Aorta (tissue), 5 donors: ENCODE results near the gene GALNT9. TPM values are rescaled to one million over a fixed set of nuclear protein-coding genes. Genes with fewer than 3 reads are reported as not detected.

ENCODE experiments used
- ATAC-seq: fragments of 200-7000 bp; cut with Tn5 transposase; one replicate; pipeline ENCODE4 v1.9.1; 2022; ENCODE audit warnings: moderate library complexity; ENCODE audit not compliant: low FRiP score
- DNase-seq, 2 donors: peaks; one replicate each; pipeline ENCODE4 v3.0.0-alpha.2; 2020
- H3K27ac ChIP-seq, 2 donors: one replicate each; pipeline ENCODE4 v1.5.1; 2013; ENCODE audit warnings: low read length in 2 of 2, mild to moderate bottlenecking in 2 of 2, moderate library complexity in 2 of 2, control low read depth in 1 of 2, inconsistent platforms in 1 of 2, low read depth in 1 of 2
- H3K27me3 ChIP-seq, 2 donors: one replicate each; pipeline ENCODE4 v1.6.1; 2013; ENCODE audit warnings: control low read depth in 1 of 2, low read length in 1 of 2, mild to moderate bottlenecking in 1 of 2, moderate library complexity in 1 of 2; ENCODE audit not compliant: insufficient read depth in 2 of 2, control insufficient read depth in 1 of 2
- H3K36me3 ChIP-seq, 2 donors: one replicate each; pipeline ENCODE4 v1.6.1; 2013; ENCODE audit warnings: control low read depth in 1 of 2, low read length in 1 of 2, mild to moderate bottlenecking in 1 of 2; ENCODE audit not compliant: insufficient read depth in 2 of 2, control insufficient read depth in 1 of 2
- H3K4me1 ChIP-seq, 2 donors: one replicate each; pipeline ENCODE4 v1.6.1; 2013; ENCODE audit warnings: low read length in 2 of 2, control low read depth in 1 of 2, mild to moderate bottlenecking in 1 of 2, moderate library complexity in 1 of 2; ENCODE audit not compliant: insufficient read depth in 2 of 2, control insufficient read depth in 1 of 2
- H3K4me3 ChIP-seq, 2 donors: one replicate each; pipeline ENCODE4 v1.5.1; 2013; ENCODE audit warnings: low read length in 2 of 2, control low read depth in 1 of 2, mild to moderate bottlenecking in 1 of 2
- H3K9me3 ChIP-seq: one replicate; pipeline ENCODE4 v1.6.1; 2013; ENCODE audit warnings: mild to moderate bottlenecking, low read length; ENCODE audit not compliant: control insufficient read depth
- WGBS, 2 donors: extraction: QIAGEN DNeasy Blood & Tissue Kit; methylation state at CpG; one replicate each; pipeline ENCODE4 v1.1.7; 2013; 5-methylcytosine and 5-hydroxymethylcytosine counted together
- intact Hi-C, 2 donors: fragments of 100-400 bp; cut with DNase I; formaldehyde crosslinking; loops; one replicate each; pipeline versions ENCODE4 v1.14.2 to v1.15.0; 2022
- polyA plus RNA-seq, 2 donors: library from polyadenylated mRNA; stranded (reverse); fragments of 200-250 nt; gene quantifications; one replicate each; pipeline ENCODE4 v1.2.3, GENCODE V29; 2013
- total RNA-seq, 2 donors: library from RNA; stranded (reverse); fragmentation: NEBNext Ultra II Directional; extraction: Animal tissue kit (Norgen Biotek cat#: 25700); gene quantifications; one replicate each; pipeline ENCODE4 v1.2.1, GENCODE V29; 2021
- donor health status: healthy with polysubstance abuse.
- donor health status: Bipolar disorder and iron deficiency.
- donor health status: DM: no; HTN: no; CAD: no.
- donor health status: DM: no; HTN: no; CAD: no.
- donor health status: DM: yes; HTN: yes; CAD: no.

The GALNT9 gene
- total and polyA plus RNA-seq, 4 donors = 0.62 to 0.84 TPM; not detected in 2

GRCh38 chr12:132263451-132264049 lies 65.8 kb downstream of the GALNT9 start:
- H3K9me3 ChIP-seq = no peaks in the 10 kb centered on the region
- no peak overlapping the region for H3K27ac ChIP-seq
- no peaks in the 10 kb centered on the region for H3K36me3 ChIP-seq
- no peak for ATAC-seq
- H3K4me1 ChIP-seq = no peaks in the 10 kb centered on the region
- WGBS, 2 donors = 60 to 67% methylated on average over 19 of the region's 19 CpGs
- no peak overlapping the region for H3K4me3 ChIP-seq
- no peak for DNase-seq
- no peaks in the 10 kb centered on the region for H3K27me3 ChIP-seq
- intact Hi-C loops = no loop called here

GRCh38 chr12:132263061-132263360 lies 66.4 kb downstream of the GALNT9 start:
- ATAC-seq = no peak
- Histone ChIP-seq H3K27me3 (no peaks in the 10 kb centered on the region), H3K4me1 (no peaks in the 10 kb centered on the region), H3K27ac (no peak overlapping the region), H3K4me3 (no peak overlapping the region), H3K9me3 (no peaks in the 10 kb centered on the region), H3K36me3 (no peaks in the 10 kb centered on the region)
- intact Hi-C loops = no loop called here
- DNase-seq = no peak
- 26 to 42% methylated on average over 8 of the region's 8 CpGs for WGBS, 2 donors

- Histone ChIP-seq H3K36me3 (no peaks in the 10 kb centered on the region), H3K4me3 (no peak overlapping the region), H3K27ac (no peak overlapping the region), H3K4me1 (no peaks in the 10 kb centered on the region), H3K27me3 (no peaks in the 10 kb centered on the region), H3K9me3 (no peaks in the 10 kb centered on the region)
- DNase-seq (no peak), ATAC-seq (no peak)
- intact Hi-C loops = no loop called here
- 83 to 86% methylated on average over 40 of the region's 40 CpGs for WGBS, 2 donors
Measured at GRCh38 chr12:132262256-132263060, 66.9 kb downstream of the GALNT9 start.

- WGBS, 2 donors = 75 to 78% methylated on average over 13 of the region's 13 CpGs
- no peak for DNase-seq
- no peaks in the 10 kb centered on the region for H3K27me3 ChIP-seq
- no peaks in the 10 kb centered on the region for H3K36me3 ChIP-seq
- intact Hi-C loops = no loop called here
- H3K4me1 ChIP-seq = no peaks in the 10 kb centered on the region
- H3K4me3 ChIP-seq = no peak overlapping the region
- H3K27ac ChIP-seq = no peak overlapping the region
- no peaks in the 10 kb centered on the region for H3K9me3 ChIP-seq
- peak; percentile 38 for ATAC-seq
Measured at GRCh38 chr12:132261328-132262138, 67.9 kb downstream of the GALNT9 start.

- H3K27me3 ChIP-seq = no peaks in the 10 kb centered on the region
- H3K36me3 ChIP-seq = no peaks in the 10 kb centered on the region
- no peaks in the 10 kb centered on the region for H3K4me1 ChIP-seq
- 88 to 90% methylated on average over 29 of the region's 29 CpGs for WGBS, 2 donors
- no peaks in the 10 kb centered on the region for H3K9me3 ChIP-seq
- no peak for ATAC-seq
- H3K27ac ChIP-seq = no peak overlapping the region
- no peak overlapping the region for H3K4me3 ChIP-seq
- intact Hi-C loops = no loop called here
- DNase-seq = no peak
Measured at GRCh38 chr12:132260721-132261120, 68.7 kb downstream of the GALNT9 start.

GRCh38 chr12:132259872-132260695 lies 69.3 kb downstream of the GALNT9 start:
- no peaks in the 10 kb centered on the region for H3K36me3 ChIP-seq
- H3K9me3 ChIP-seq = no peaks in the 10 kb centered on the region
- no peaks in the 10 kb centered on the region for H3K27me3 ChIP-seq
- intact Hi-C loops = no loop called here
- WGBS, 2 donors = 73 to 75% methylated on average over 23 to 25 of the region's 25 CpGs
- H3K27ac ChIP-seq = no peak overlapping the region
- H3K4me3 ChIP-seq = no peak overlapping the region
- no peaks in the 10 kb centered on the region for H3K4me1 ChIP-seq
- ATAC-seq (no peak), DNase-seq (no peak)

- Histone ChIP-seq H3K4me3 (no peak overlapping the region), H3K27ac (no peak overlapping the region), H3K27me3 (no peaks in the 10 kb centered on the region), H3K36me3 (no peaks in the 10 kb centered on the region), H3K9me3 (no peaks in the 10 kb centered on the region), H3K4me1 (no peaks in the 10 kb centered on the region)
- no peak for ATAC-seq
- intact Hi-C loops = no loop called here
- WGBS, 2 donors = 70 to 73% methylated on average over 15 of the region's 15 CpGs
- no peak for DNase-seq
Measured at GRCh38 chr12:132259364-132259871, 70.0 kb downstream of the GALNT9 start.

GRCh38 chr12:132258543-132258942 lies 70.8 kb downstream of the GALNT9 start:
- DNase-seq (no peak), ATAC-seq (no peak)
- Histone ChIP-seq H3K9me3 (no peaks in the 10 kb centered on the region), H3K4me1 (no peaks in the 10 kb centered on the region), H3K27ac (no peak overlapping the region), H3K36me3 (no peaks in the 10 kb centered on the region), H3K27me3 (no peaks in the 10 kb centered on the region), H3K4me3 (no peak overlapping the region)
- 88% methylated on average over 17 of the region's 17 CpGs for WGBS, 2 donors
- intact Hi-C loops = no loop called here
